ENCODE results near the gene RBFOX1.

DNA sequence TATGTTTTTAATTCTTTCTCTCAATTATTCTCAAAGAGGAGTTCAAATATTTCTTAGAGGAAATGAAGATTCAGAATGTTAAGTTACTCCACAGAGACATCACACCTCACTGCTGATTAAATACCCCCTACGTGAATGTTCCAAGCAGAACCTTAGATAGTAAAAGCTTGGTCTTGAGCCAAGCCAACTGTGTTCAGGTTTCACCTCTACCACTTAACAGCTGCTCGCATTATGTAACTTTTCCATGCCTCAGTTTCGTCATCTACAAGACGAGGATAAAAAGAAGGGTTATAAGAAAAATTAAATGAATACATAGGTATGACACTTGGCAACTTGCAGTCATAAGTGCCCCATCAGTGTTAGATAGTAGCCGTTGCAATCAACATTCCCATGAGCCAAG, 356.2 kb downstream of the RBFOX1 start:
- TF ChIP-seq, protein P1, sequence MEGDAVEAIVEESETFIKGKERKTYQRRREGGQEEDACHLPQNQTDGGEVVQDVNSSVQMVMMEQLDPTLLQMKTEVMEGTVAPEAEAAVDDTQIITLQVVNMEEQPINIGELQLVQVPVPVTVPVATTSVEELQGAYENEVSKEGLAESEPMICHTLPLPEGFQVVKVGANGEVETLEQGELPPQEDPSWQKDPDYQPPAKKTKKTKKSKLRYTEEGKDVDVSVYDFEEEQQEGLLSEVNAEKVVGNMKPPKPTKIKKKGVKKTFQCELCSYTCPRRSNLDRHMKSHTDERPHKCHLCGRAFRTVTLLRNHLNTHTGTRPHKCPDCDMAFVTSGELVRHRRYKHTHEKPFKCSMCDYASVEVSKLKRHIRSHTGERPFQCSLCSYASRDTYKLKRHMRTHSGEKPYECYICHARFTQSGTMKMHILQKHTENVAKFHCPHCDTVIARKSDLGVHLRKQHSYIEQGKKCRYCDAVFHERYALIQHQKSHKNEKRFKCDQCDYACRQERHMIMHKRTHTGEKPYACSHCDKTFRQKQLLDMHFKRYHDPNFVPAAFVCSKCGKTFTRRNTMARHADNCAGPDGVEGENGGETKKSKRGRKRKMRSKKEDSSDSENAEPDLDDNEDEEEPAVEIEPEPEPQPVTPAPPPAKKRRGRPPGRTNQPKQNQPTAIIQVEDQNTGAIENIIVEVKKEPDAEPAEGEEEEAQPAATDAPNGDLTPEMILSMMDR (IDR thresholded peaks at IDR 0.05): no peak
- no peak for TF ChIP-seq POLR2A (IDR thresholded peaks at IDR 0.05)
- no peak for TF ChIP-seq POLR2AphosphoS5 (IDR thresholded peaks at IDR 0.05)
- no peak for TF ChIP-seq EP300 (IDR thresholded peaks at IDR 0.05)
